ENCODE measurements around the gene MYZAP. TPM values are rescaled to one million over a fixed set of nuclear protein-coding genes. Genes with fewer than 3 reads are reported as not detected.

MYZAP gene
- total RNA-seq, 1 experiment from 2014 or later = 6.4 TPM

DNA sequence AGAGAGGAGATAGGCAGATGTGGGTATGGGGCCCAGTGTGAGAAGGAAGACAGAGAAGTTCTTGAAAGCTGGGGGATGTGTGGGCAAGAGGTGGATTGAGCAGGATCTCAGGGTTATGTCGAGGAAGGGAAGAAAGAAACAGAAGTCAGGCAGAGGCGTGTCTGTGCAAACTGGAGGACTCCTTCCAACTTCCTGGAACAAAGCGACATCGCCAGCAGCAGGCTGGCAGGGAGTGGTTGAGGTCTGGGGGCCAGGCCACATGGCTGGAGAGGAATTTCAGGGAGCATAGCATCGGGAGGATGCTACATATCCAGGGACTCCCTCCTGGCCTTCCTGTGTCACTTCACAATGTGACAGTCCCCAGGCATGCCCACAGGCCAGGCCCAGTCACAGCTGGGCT lies 42.9 kb upstream of the MYZAP start:
- Mint-ChIP-seq H3K4me1 (ENCODE audit: low read depth, unreplicated experiment) (peaks cover 31% of the 10 kb centered on the region), H3K9me3 (ENCODE audit: unreplicated experiment) (no peaks in the 10 kb centered on the region), H3K27ac (ENCODE audit: unreplicated experiment) (peak overlapping the region; percentile 90), H3K27me3 (ENCODE audit: insufficient read depth, unreplicated experiment) (no peaks in the 10 kb centered on the region), H3K4me3 (ENCODE audit: unreplicated experiment) (peak overlapping the region; percentile 11), H3K36me3 (ENCODE audit: insufficient read depth, unreplicated experiment) (peaks cover 19% of the 10 kb centered on the region)
- no TSS peak for BruUV-seq (replicated peaks)
- no peaks in the 10 kb centered on the region; the same call in 1 of the 2 replicates for H3K36me3 ChIP-seq (ENCODE audit: control insufficient read depth, insufficient read depth, low read length)
- TF ChIP-seq, protein P1, sequence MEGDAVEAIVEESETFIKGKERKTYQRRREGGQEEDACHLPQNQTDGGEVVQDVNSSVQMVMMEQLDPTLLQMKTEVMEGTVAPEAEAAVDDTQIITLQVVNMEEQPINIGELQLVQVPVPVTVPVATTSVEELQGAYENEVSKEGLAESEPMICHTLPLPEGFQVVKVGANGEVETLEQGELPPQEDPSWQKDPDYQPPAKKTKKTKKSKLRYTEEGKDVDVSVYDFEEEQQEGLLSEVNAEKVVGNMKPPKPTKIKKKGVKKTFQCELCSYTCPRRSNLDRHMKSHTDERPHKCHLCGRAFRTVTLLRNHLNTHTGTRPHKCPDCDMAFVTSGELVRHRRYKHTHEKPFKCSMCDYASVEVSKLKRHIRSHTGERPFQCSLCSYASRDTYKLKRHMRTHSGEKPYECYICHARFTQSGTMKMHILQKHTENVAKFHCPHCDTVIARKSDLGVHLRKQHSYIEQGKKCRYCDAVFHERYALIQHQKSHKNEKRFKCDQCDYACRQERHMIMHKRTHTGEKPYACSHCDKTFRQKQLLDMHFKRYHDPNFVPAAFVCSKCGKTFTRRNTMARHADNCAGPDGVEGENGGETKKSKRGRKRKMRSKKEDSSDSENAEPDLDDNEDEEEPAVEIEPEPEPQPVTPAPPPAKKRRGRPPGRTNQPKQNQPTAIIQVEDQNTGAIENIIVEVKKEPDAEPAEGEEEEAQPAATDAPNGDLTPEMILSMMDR (IDR thresholded peaks at IDR 0.05; ENCODE audit: insufficient read depth in 1 of 2, low read depth in 1 of 2, low read length in 1 of 2, severe bottlenecking in 1 of 2, unreplicated experiment in 1 of 2) = no peak
- H3K27me3 ChIP-seq (replicated peaks; ENCODE audit: control insufficient read depth, insufficient read depth, low read length) = no peaks in the 10 kb centered on the region
- no peak for DNase-seq
- ChIA-PET CTCF (interaction anchor here (1.2 kb wide), 1 partner anchor 203 kb away, joined by 3 read pairs; no protein-coding TSS in a partner anchor), POLR2A (no interaction called here)
- H3K9me3 ChIP-seq = no peaks in the 10 kb centered on the region
- intact Hi-C loops (cut with micrococcal nuclease; ENCODE audit: unreplicated experiment) = loop anchor here (10.0 kb wide), 1 partner anchor 724 kb away; no protein-coding TSS in a partner anchor
- peaks cover 59% of the 10 kb centered on the region for H3K4me1 ChIP-seq
- H3K4me3 ChIP-seq (ENCODE audit: low read depth, low read length) = no peak overlapping the region

GRCh38 chr15:57549935-57550334 lies 41.8 kb upstream of the MYZAP start:
- no peaks in the 10 kb centered on the region for H3K9me3 Mint-ChIP-seq (ENCODE audit: unreplicated experiment)
- TF ChIP-seq, protein P1 (IDR thresholded peaks at IDR 0.05; ENCODE audit: insufficient read depth in 1 of 2, low read depth in 1 of 2, low read length in 1 of 2, severe bottlenecking in 1 of 2, unreplicated experiment in 1 of 2) = no peak
- H3K27me3 Mint-ChIP-seq (ENCODE audit: insufficient read depth, unreplicated experiment) = no peaks in the 10 kb centered on the region
- peak overlapping the region; percentile 92 for H3K27ac Mint-ChIP-seq (ENCODE audit: unreplicated experiment)
- BruUV-seq (replicated peaks) = no TSS peak
- ChIA-PET POLR2A (no interaction called here), CTCF (no interaction called here)
- H3K36me3 Mint-ChIP-seq (ENCODE audit: insufficient read depth, unreplicated experiment) = peaks cover 19% of the 10 kb centered on the region
- no peak overlapping the region for H3K4me3 Mint-ChIP-seq (ENCODE audit: unreplicated experiment)
- H3K27me3 ChIP-seq (replicated peaks; ENCODE audit: control insufficient read depth, insufficient read depth, low read length) = no peaks in the 10 kb centered on the region
- H3K4me1 Mint-ChIP-seq (ENCODE audit: low read depth, unreplicated experiment) = peaks cover 42% of the 10 kb centered on the region
- no peaks in the 10 kb centered on the region; the same call in 1 of the 2 replicates for H3K36me3 ChIP-seq (ENCODE audit: control insufficient read depth, insufficient read depth, low read length)
- no peaks in the 10 kb centered on the region for H3K9me3 ChIP-seq
- no peak for DNase-seq
- intact Hi-C loops (cut with micrococcal nuclease; ENCODE audit: unreplicated experiment) = loop anchor here (10.0 kb wide), 1 partner anchor 725 kb away; no protein-coding TSS in a partner anchor
- no peak overlapping the region for H3K4me3 ChIP-seq (ENCODE audit: low read depth, low read length)
- peaks cover 70% of the 10 kb centered on the region for H3K4me1 ChIP-seq

DNA sequence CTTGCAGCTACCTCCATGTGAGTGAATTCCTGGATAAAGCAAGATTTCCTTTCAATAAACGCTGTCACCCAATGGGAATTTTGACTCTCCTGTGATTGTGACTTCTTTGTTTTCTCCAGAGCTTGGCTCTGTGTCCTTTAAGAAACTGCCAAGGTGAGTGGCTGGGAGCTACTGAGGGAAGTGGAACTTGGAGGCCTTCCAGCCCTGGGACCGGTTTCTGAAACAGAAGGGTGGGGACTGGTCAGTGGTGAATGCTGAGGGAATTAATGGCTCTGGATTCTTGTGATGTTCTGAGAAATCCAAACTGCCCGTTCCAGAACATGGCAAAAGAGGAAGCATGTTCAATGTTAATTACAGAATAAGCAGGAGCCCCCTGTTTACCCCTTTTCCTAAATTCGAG lies 41.1 kb upstream of the MYZAP start:
- Histone ChIP-seq H3K27me3 (replicated peaks; ENCODE audit: control insufficient read depth, insufficient read depth, low read length) (no peaks in the 10 kb centered on the region), H3K4me3 (ENCODE audit: low read depth, low read length) (no peak overlapping the region), H3K36me3 (ENCODE audit: control insufficient read depth, insufficient read depth, low read length) (no peaks in the 10 kb centered on the region), H3K4me1 (peaks cover 74% of the 10 kb centered on the region), H3K9me3 (no peaks in the 10 kb centered on the region)
- TF ChIP-seq, protein P1 (IDR thresholded peaks at IDR 0.05; ENCODE audit: insufficient read depth in 1 of 2, low read depth in 1 of 2, low read length in 1 of 2, severe bottlenecking in 1 of 2, unreplicated experiment in 1 of 2) = no peak
- Mint-ChIP-seq H3K36me3 (ENCODE audit: insufficient read depth, unreplicated experiment) (peaks cover 19% of the 10 kb centered on the region), H3K27me3 (ENCODE audit: insufficient read depth, unreplicated experiment) (no peaks in the 10 kb centered on the region), H3K4me1 (ENCODE audit: low read depth, unreplicated experiment) (peaks cover 49% of the 10 kb centered on the region), H3K27ac (ENCODE audit: unreplicated experiment) (peak overlapping the region; percentile 92), H3K4me3 (ENCODE audit: unreplicated experiment) (peak overlapping the region; percentile 64), H3K9me3 (ENCODE audit: unreplicated experiment) (no peaks in the 10 kb centered on the region)
- DNase-seq = no peak
- intact Hi-C loops (cut with micrococcal nuclease; ENCODE audit: unreplicated experiment) = no loop called here
- CTCF ChIA-PET = interaction anchor here (0.6 to 1.5 kb wide), 2 partner anchors 9 to 48 kb away, joined by 4 to 13 read pairs; no protein-coding TSS in a partner anchor
- POLR2A ChIA-PET = no interaction called here
- no TSS peak for BruUV-seq (replicated peaks)
